SK-N-SH (cell line): ENCODE measurements around the gene RIN3. TPM values are rescaled to one million over a fixed set of nuclear protein-coding genes. Genes with fewer than 3 reads are reported as not detected.

Experiments
- CTCF ChIA-PET: fragments of 300-600, 350-600 bp; formaldehyde crosslinking; extraction: SDS; loops from one replicate; lab custom pipeline; 2021; lab: Yijun Ruan, JAX
- POLR2A ChIA-PET: fragments of 350-600 bp; sonication (Branson Sonifier 250); formaldehyde crosslinking; extraction: SDS; loops from one replicate; lab custom pipeline; 2020; ENCODE audit warnings: antibody characterized with exemption, inconsistent platforms; lab: Yijun Ruan, JAX
- DNase-seq: peaks from one replicate; pipeline ENCODE4 v3.0.0; 2012
- H2AFZ ChIP-seq: fragments of 200-600 bp; sonication (generic); 2 replicates; pipeline ENCODE4 v1.8.1; 2016; ENCODE audit warnings: antibody characterized with exemption, mild to moderate bottlenecking, low read depth
- H3F3A ChIP-seq: fragments of 200-600 bp; sonication (generic); replicated peaks from 2 replicates; pipeline ENCODE3; 2016; ENCODE audit warnings: antibody characterized with exemption, mild to moderate bottlenecking; ENCODE audit not compliant: insufficient read depth
- H3K27ac ChIP-seq, 2 experiments: fragments of 200-500 bp in 1 of 2; fragments of 200-600 bp in 1 of 2; sonication (Bioruptor generic) in 1 of 2; sonication (generic), shearing (Covaris generic) in 1 of 2; 2 replicates each; pipeline versions ENCODE4 v1.5.1 to v1.6.1; 2014 to 2016; ENCODE audit warnings: low read depth in 2 of 2, inconsistent platforms in 1 of 2, low read length in 1 of 2, mild to moderate bottlenecking in 1 of 2, mixed read lengths in 1 of 2
- H3K27me3 ChIP-seq: fragments of 200-600 bp; sonication (generic), shearing (Covaris generic); 2 replicates; pipeline ENCODE4 v1.6.1; 2016; ENCODE audit warnings: mixed run types; ENCODE audit not compliant: insufficient read depth
- H3K36me3 ChIP-seq, 2 experiments: fragments of 200-500 bp in 1 of 2; fragments of 200-600 bp in 1 of 2; sonication (Bioruptor generic) in 1 of 2; sonication (generic) in 1 of 2; replicated peaks in 1 of 2; 2 replicates each; pipeline versions ENCODE3 to v1.5.1; 2014 to 2016; ENCODE audit warnings: low read length in 1 of 2, mild to moderate bottlenecking in 1 of 2; ENCODE audit not compliant: insufficient read depth in 2 of 2, control insufficient read depth in 1 of 2
- H3K4me1 ChIP-seq, 2 experiments: fragments of 200-500 bp in 1 of 2; fragments of 200-600 bp in 1 of 2; sonication (Bioruptor generic) in 1 of 2; sonication (generic), shearing (Covaris generic) in 1 of 2; 2 replicates each; pipeline versions ENCODE4 v1.5.1 to v1.6.1; 2014 to 2016; ENCODE audit warnings: low read depth in 1 of 2, low read length in 1 of 2, mixed run types in 1 of 2; ENCODE audit not compliant: insufficient read depth in 2 of 2, control insufficient read depth in 1 of 2
- H3K4me2 ChIP-seq: fragments of 200-600 bp; sonication (generic), shearing (Covaris generic); 2 replicates; pipeline ENCODE4 v1.6.1; 2017; ENCODE audit warnings: mixed run types
- H3K4me3 ChIP-seq, 2 experiments: fragments of 200-500 bp in 1 of 2; fragments of 200-600 bp in 1 of 2; sonication (Bioruptor generic) in 1 of 2; sonication (generic), shearing (Covaris generic) in 1 of 2; 2 replicates each; pipeline versions ENCODE4 v1.5.1 to v1.8.1; 2014 to 2016; ENCODE audit warnings: low read depth in 2 of 2, inconsistent platforms in 1 of 2, low read length in 1 of 2, mild to moderate bottlenecking in 1 of 2, mixed read lengths in 1 of 2, moderate library complexity in 1 of 2
- H3K79me2 ChIP-seq: fragments of 200-600 bp; sonication (generic); 2 replicates; pipeline ENCODE4 v1.8.1; 2017; ENCODE audit warnings: mild to moderate bottlenecking; ENCODE audit not compliant: insufficient read depth
- H3K9ac ChIP-seq: fragments of 200-600 bp; sonication (generic); 2 replicates; pipeline ENCODE4 v1.6.1; 2017; ENCODE audit warnings: mixed run types
- H3K9me2 ChIP-seq: fragments of 200-600 bp; sonication (generic); 2 replicates; pipeline ENCODE4 v1.6.1; 2017; ENCODE audit warnings: mixed run types
- H3K9me3 ChIP-seq: fragments of 200-600 bp; sonication (generic); 2 replicates; pipeline ENCODE4 v1.6.1; 2017; ENCODE audit warnings: mixed run types, mild to moderate bottlenecking, moderate library complexity
- H4K20me1 ChIP-seq: fragments of 200-600 bp; sonication (generic); 2 replicates; pipeline ENCODE4 v1.6.1; 2017; ENCODE audit warnings: mild to moderate bottlenecking, mixed run types; ENCODE audit not compliant: insufficient read depth
- CHD2 ChIP-seq: fragments of 150-350 bp; IDR thresholded peaks from 2 replicates; pipeline ENCODE4 v1.6.1; 2018; ENCODE audit warnings: low read length; ENCODE audit not compliant: partially characterized antibody
- ELF1 ChIP-seq: IDR thresholded peaks from 2 replicates; pipeline ENCODE4 v1.4.0; 2012
- EZH2phosphoT487 ChIP-seq: fragments of 200-600 bp; sonication (generic); IDR thresholded peaks from 2 replicates; pipeline ENCODE4 v1.6.1; 2017; ENCODE audit warnings: low read depth, mixed run types, mild to moderate bottlenecking, antibody characterized with exemption, moderate library complexity, borderline replicate concordance
- FOSL2 ChIP-seq: IDR thresholded peaks from 2 replicates; pipeline ENCODE4 v1.4.0; 2012; ENCODE audit warnings: low read depth, mild to moderate bottlenecking, moderate library complexity, borderline replicate concordance
- FOXM1 ChIP-seq: IDR thresholded peaks from 2 replicates; pipeline ENCODE4 v1.4.0; 2012; ENCODE audit warnings: low read depth, mild to moderate bottlenecking
- GATA2 ChIP-seq: sonication (generic); formaldehyde crosslinking; IDR thresholded peaks from 2 replicates; pipeline ENCODE4 v1.5.0; 2020; ENCODE audit warnings: mild to moderate bottlenecking, missing genetic modification reagents
- JUND ChIP-seq: IDR thresholded peaks from 2 replicates; pipeline ENCODE4 v1.4.0; 2012
- NRF1 ChIP-seq: IDR thresholded peaks from 2 replicates; pipeline ENCODE4 v1.6.1; 2012; ENCODE audit warnings: low read depth, mild to moderate bottlenecking, low read length
- RAD21 ChIP-seq: IDR thresholded peaks from 2 replicates; pipeline ENCODE4 v1.6.1; 2012; ENCODE audit warnings: mild to moderate bottlenecking, low read length
- RCOR1 ChIP-seq: fragments of 150-350 bp; IDR thresholded peaks from 2 replicates; pipeline ENCODE4 v1.6.1; 2017; ENCODE audit warnings: antibody characterized with exemption, low read length
- RXRA ChIP-seq: IDR thresholded peaks from 2 replicates; pipeline ENCODE4 v1.4.0; 2012; ENCODE audit warnings: low read depth, mild to moderate bottlenecking, borderline replicate concordance
- TAF1 ChIP-seq: IDR thresholded peaks from 2 replicates; pipeline ENCODE4 v1.6.1; 2012; ENCODE audit warnings: low read depth, mild to moderate bottlenecking, low read length, moderate library complexity, borderline replicate concordance
- TCF12 ChIP-seq: IDR thresholded peaks from 2 replicates; pipeline ENCODE4 v1.4.0; 2012
- YY1 ChIP-seq: IDR thresholded peaks from 2 replicates; pipeline ENCODE4 v1.4.0; 2012; ENCODE audit warnings: low read depth, mild to moderate bottlenecking
- WGBS: methylation state at CpG from one replicate; pipeline ENCODE4 v1.1.6; 2017; ENCODE audit warnings: low lambda C conversion rate; 5-methylcytosine and 5-hydroxymethylcytosine counted together
- polyA plus RNA-seq, 3 experiments: library from polyadenylated mRNA; depleted of rRNA; stranded (reverse); fragments of >200 nt; gene quantifications; 2 replicates each; pipeline ENCODE4 v1.2.3, GENCODE V29; 2012
- TF ChIP-seq, protein P1 (sequence below): IDR thresholded peaks from 2 replicates; pipeline ENCODE4 v1.6.1; 2012; ENCODE audit warnings: mild to moderate bottlenecking, low read depth, low read length, moderate library complexity
- TF ChIP-seq, protein P2 (sequence below): IDR thresholded peaks from 2 replicates; pipeline ENCODE4 v1.4.0; 2012; ENCODE audit warnings: low read depth
- TF ChIP-seq, protein P3 (sequence below): IDR thresholded peaks from 2 replicates; pipeline ENCODE4 v1.4.0; 2012; ENCODE audit warnings: low read depth, borderline replicate concordance
- TF ChIP-seq, protein P4 (sequence below): IDR thresholded peaks from 2 replicates; pipeline ENCODE4; 2012
- TF ChIP-seq, protein P5 (sequence below): fragments of 200-600 bp; sonication (generic); IDR thresholded peaks from 2 replicates; pipeline ENCODE4 v1.6.1; 2017; ENCODE audit warnings: antibody characterized with exemption, mild to moderate bottlenecking, moderate library complexity

Gene RIN3
- polyA plus RNA-seq, 1 of the 3 experiments (the other 2 are of a cell fraction), result 12.4 TPM

DNA sequence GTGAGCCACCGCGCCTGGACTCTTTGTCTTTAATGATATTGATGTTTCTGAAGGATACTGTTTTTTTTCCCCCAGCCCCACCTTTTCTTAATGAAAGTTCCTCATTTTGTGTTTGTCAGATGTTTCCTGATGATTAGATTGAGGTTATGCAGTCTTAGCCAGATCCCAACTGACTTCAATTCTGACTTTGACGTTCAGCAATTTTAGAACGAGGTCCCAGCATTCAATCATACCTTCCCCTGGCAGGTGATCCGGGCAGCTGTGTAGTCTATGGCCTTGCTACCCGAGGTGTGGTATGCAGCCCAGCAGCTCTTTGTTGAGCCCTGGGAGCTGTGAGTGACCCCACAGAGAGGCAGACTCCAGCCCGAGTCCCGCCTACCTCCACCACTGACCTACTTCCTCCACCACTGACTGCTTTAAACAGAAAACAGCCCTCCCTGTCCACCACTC is 152.1 kb downstream of the RIN3 start:
- Histone ChIP-seq H2AFZ (no peak overlapping the region), H3K4me1 (no peaks in the 10 kb centered on the region; a peak in 1 of 4 replicates), H3K9me3 (no peaks in the 10 kb centered on the region), H3F3A (no peaks in the 10 kb centered on the region), H3K27me3 (no peaks in the 10 kb centered on the region), H3K4me3 (no peak overlapping the region), H3K4me2 (no peak overlapping the region), H3K79me2 (no peaks in the 10 kb centered on the region), H3K9ac (no peak overlapping the region), H3K27ac (no peak overlapping the region), H3K36me3 (peaks cover 5 to 12% of the 10 kb centered on the region in 2 experiments), H4K20me1 (no peaks in the 10 kb centered on the region), H3K9me2 (no peaks in the 10 kb centered on the region)
- no peak for DNase-seq
- POLR2A ChIA-PET, result no interaction called here
- TF ChIP-seq CHD2, result no peak
- no peak for TF ChIP-seq NRF1
- TF ChIP-seq TCF12, result no peak
- TF ChIP-seq, protein P1, sequence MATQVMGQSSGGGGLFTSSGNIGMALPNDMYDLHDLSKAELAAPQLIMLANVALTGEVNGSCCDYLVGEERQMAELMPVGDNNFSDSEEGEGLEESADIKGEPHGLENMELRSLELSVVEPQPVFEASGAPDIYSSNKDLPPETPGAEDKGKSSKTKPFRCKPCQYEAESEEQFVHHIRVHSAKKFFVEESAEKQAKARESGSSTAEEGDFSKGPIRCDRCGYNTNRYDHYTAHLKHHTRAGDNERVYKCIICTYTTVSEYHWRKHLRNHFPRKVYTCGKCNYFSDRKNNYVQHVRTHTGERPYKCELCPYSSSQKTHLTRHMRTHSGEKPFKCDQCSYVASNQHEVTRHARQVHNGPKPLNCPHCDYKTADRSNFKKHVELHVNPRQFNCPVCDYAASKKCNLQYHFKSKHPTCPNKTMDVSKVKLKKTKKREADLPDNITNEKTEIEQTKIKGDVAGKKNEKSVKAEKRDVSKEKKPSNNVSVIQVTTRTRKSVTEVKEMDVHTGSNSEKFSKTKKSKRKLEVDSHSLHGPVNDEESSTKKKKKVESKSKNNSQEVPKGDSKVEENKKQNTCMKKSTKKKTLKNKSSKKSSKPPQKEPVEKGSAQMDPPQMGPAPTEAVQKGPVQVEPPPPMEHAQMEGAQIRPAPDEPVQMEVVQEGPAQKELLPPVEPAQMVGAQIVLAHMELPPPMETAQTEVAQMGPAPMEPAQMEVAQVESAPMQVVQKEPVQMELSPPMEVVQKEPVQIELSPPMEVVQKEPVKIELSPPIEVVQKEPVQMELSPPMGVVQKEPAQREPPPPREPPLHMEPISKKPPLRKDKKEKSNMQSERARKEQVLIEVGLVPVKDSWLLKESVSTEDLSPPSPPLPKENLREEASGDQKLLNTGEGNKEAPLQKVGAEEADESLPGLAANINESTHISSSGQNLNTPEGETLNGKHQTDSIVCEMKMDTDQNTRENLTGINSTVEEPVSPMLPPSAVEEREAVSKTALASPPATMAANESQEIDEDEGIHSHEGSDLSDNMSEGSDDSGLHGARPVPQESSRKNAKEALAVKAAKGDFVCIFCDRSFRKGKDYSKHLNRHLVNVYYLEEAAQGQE, result no peak
- no peak for TF ChIP-seq YY1
- TF ChIP-seq EZH2phosphoT487, result no peak
- CTCF ChIA-PET, result no interaction called here
- WGBS, result 59% methylated on average over 8 of the region's 8 CpGs

DNA sequence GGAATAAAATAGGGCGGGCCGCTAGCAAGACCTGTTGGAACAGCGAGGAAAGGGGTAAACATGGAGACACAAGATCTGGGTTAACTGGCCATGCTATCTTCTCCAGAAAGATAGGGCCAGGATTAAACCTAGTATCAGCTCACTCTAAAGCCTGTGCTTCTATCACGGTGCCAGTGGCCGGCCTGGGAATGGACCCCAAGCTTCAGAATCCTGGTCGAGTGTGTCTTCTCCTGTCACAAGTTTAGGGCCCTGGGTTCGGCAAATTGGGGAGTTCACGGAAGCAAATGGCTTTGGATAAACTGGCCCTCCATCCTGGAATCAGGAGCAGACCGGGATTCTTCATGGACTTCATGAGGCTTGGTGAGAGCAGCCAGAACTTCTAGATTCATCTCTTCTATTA is 152.7 kb downstream of the RIN3 start:
- no peak overlapping the region for H3K27ac ChIP-seq
- H3K9ac ChIP-seq, result no peak overlapping the region
- no peak overlapping the region for H3K4me3 ChIP-seq
- no peak overlapping the region for H3K4me2 ChIP-seq
- no peaks in the 10 kb centered on the region for H3K9me3 ChIP-seq
- 90% methylated on average over 9 of the region's 9 CpGs for WGBS
- H3K9me2 ChIP-seq, result no peaks in the 10 kb centered on the region
- H3K4me1 ChIP-seq, result no peaks in the 10 kb centered on the region; a peak in 1 of 4 replicates
- no peaks in the 10 kb centered on the region for H3K79me2 ChIP-seq
- no peaks in the 10 kb centered on the region for H3K27me3 ChIP-seq
- ChIA-PET POLR2A (no interaction called here), CTCF (interaction anchor here (0.7 to 1.2 kb wide), 2 partner anchors 16 to 340 kb away, joined by 3 to 5 read pairs; no protein-coding TSS in a partner anchor)
- H4K20me1 ChIP-seq, result no peaks in the 10 kb centered on the region
- DNase-seq, result no peak
- no peaks in the 10 kb centered on the region for H3F3A ChIP-seq
- no peak overlapping the region for H2AFZ ChIP-seq
- peaks cover 0 to 12% of the 10 kb centered on the region in 2 experiments for H3K36me3 ChIP-seq
- TF ChIP-seq ELF1, result no peak
- TF ChIP-seq, protein P2, sequence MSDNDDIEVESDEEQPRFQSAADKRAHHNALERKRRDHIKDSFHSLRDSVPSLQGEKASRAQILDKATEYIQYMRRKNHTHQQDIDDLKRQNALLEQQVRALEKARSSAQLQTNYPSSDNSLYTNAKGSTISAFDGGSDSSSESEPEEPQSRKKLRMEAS, result no peak
- TF ChIP-seq RAD21, result no peak
- TF ChIP-seq, protein P3, sequence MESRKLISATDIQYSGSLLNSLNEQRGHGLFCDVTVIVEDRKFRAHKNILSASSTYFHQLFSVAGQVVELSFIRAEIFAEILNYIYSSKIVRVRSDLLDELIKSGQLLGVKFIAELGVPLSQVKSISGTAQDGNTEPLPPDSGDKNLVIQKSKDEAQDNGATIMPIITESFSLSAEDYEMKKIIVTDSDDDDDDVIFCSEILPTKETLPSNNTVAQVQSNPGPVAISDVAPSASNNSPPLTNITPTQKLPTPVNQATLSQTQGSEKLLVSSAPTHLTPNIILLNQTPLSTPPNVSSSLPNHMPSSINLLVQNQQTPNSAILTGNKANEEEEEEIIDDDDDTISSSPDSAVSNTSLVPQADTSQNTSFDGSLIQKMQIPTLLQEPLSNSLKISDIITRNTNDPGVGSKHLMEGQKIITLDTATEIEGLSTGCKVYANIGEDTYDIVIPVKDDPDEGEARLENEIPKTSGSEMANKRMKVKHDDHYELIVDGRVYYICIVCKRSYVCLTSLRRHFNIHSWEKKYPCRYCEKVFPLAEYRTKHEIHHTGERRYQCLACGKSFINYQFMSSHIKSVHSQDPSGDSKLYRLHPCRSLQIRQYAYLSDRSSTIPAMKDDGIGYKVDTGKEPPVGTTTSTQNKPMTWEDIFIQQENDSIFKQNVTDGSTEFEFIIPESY, result no peak
- TF ChIP-seq TAF1, result no peak
- TF ChIP-seq EZH2phosphoT487, result no peak
- no peak for TF ChIP-seq JUND
- TF ChIP-seq, protein P4, sequence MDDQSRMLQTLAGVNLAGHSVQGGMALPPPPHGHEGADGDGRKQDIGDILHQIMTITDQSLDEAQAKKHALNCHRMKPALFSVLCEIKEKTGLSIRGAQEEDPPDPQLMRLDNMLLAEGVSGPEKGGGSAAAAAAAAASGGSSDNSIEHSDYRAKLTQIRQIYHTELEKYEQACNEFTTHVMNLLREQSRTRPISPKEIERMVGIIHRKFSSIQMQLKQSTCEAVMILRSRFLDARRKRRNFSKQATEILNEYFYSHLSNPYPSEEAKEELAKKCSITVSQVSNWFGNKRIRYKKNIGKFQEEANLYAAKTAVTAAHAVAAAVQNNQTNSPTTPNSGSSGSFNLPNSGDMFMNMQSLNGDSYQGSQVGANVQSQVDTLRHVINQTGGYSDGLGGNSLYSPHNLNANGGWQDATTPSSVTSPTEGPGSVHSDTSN, result no peak
- TF ChIP-seq GATA2, result no peak
- no peak for TF ChIP-seq FOXM1
- no peak for TF ChIP-seq NRF1
- no peak for TF ChIP-seq RCOR1
- no peak for TF ChIP-seq FOSL2
- TF ChIP-seq, protein P5, sequence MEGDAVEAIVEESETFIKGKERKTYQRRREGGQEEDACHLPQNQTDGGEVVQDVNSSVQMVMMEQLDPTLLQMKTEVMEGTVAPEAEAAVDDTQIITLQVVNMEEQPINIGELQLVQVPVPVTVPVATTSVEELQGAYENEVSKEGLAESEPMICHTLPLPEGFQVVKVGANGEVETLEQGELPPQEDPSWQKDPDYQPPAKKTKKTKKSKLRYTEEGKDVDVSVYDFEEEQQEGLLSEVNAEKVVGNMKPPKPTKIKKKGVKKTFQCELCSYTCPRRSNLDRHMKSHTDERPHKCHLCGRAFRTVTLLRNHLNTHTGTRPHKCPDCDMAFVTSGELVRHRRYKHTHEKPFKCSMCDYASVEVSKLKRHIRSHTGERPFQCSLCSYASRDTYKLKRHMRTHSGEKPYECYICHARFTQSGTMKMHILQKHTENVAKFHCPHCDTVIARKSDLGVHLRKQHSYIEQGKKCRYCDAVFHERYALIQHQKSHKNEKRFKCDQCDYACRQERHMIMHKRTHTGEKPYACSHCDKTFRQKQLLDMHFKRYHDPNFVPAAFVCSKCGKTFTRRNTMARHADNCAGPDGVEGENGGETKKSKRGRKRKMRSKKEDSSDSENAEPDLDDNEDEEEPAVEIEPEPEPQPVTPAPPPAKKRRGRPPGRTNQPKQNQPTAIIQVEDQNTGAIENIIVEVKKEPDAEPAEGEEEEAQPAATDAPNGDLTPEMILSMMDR, result no peak
- TF ChIP-seq CHD2, result no peak
- no peak for TF ChIP-seq RXRA
